GM10847 (cell line): ENCODE data around the gene AHRR.

Source experiments
- POLR2A ChIP-seq: IDR thresholded peaks from 2 replicates; pipeline ENCODE4 v1.6.1; 2011; ENCODE audit not compliant: insufficient read length; ENCODE audit errors: extremely low read depth

Gene AHRR

GRCh38 chr5:443239-444151 lies 122.0 kb downstream of the AHRR start:
- TF ChIP-seq POLR2A = no peak

GRCh38 chr5:444226-444625 lies 122.7 kb downstream of the AHRR start:
- TF ChIP-seq POLR2A = no peak

GRCh38 chr5:445591-445990 lies 124.1 kb downstream of the AHRR start:
- no peak for TF ChIP-seq POLR2A

- TF ChIP-seq POLR2A = no peak
These were observed 124.8 kb downstream of the AHRR start for GRCh38 chr5:446066-446882.

GRCh38 chr5:446883-447263 lies 125.4 kb downstream of the AHRR start:
- TF ChIP-seq POLR2A = no peak

GRCh38 chr5:447501-447900 lies 126.0 kb downstream of the AHRR start:
- TF ChIP-seq POLR2A = no peak

- TF ChIP-seq POLR2A = no peak
These were observed 126.7 kb downstream of the AHRR start for GRCh38 chr5:448061-448765.

- TF ChIP-seq POLR2A = no peak
These were observed 127.2 kb downstream of the AHRR start for GRCh38 chr5:448766-449090.

GRCh38 chr5:449151-449550 lies 127.6 kb downstream of the AHRR start:
- TF ChIP-seq POLR2A = no peak

GRCh38 chr5:451587-452458 lies 130.3 kb downstream of the AHRR start:
- no peak for TF ChIP-seq POLR2A

- TF ChIP-seq POLR2A = no peak
These were observed 131.6 kb downstream of the AHRR start for GRCh38 chr5:452978-453710.

GRCh38 chr5:453725-454481 lies 132.4 kb downstream of the AHRR start:
- TF ChIP-seq POLR2A = no peak

- no peak for TF ChIP-seq POLR2A
These were observed 133.4 kb downstream of the AHRR start for GRCh38 chr5:454936-455335.
